ENCODE measurements around the gene ANGPTL2.
A peak's percentile ranks its signal among the peaks of the same experiment; 100 is the strongest.

ANGPTL2 gene

DNA sequence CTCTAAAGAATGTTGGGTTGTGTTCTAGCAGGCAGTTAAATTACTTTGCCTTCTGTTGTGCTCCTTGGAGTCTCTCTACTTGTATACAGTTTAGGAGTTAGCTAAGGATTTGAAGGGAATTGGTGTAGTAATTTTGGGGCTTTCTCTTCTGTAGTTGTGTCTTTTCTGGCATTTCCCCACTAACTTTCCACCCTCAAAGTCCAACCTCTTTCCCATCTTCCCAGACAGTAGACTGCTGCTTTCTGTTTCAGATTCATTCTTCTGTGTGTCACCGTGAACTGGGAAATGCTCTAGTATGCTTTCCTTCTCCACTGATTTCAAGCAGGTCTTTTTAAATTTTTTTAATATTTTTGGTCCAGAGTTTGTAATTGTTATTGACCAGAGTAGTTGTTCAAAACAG, 4.5 kb upstream of the ANGPTL2 start:
- no peak for DNase-seq (ENCODE audit: low read depth, low spot score)
- no peak for TF ChIP-seq CTCF (IDR thresholded peaks at IDR 0.05; ENCODE audit: insufficient read depth, low read length, missing control alignments)
- ChIA-PET CTCF (no interaction called here), POLR2A (no interaction called here)
- H3K4me3 ChIP-seq (ENCODE audit: low read depth, low read length) = no peak overlapping the region

GRCh38 chr9:127124792-127125191, 2.4 kb upstream of the ANGPTL2 start:
- no peak overlapping the region for H3K4me3 ChIP-seq (ENCODE audit: low read depth, low read length)
- ChIA-PET CTCF (interaction anchor here (1.0 to 1.3 kb wide), 2 partner anchors 22 to 76 kb away, joined by 3 to 6 read pairs; no protein-coding TSS in a partner anchor), POLR2A (interaction anchor here (4.2 kb wide), 1 partner anchor 9 kb away, joined by 25 read pairs; no protein-coding TSS in a partner anchor)
- no peak for DNase-seq (ENCODE audit: low read depth, low spot score)
- TF ChIP-seq CTCF (IDR thresholded peaks at IDR 0.05; ENCODE audit: insufficient read depth, low read length, missing control alignments) = no peak

DNA sequence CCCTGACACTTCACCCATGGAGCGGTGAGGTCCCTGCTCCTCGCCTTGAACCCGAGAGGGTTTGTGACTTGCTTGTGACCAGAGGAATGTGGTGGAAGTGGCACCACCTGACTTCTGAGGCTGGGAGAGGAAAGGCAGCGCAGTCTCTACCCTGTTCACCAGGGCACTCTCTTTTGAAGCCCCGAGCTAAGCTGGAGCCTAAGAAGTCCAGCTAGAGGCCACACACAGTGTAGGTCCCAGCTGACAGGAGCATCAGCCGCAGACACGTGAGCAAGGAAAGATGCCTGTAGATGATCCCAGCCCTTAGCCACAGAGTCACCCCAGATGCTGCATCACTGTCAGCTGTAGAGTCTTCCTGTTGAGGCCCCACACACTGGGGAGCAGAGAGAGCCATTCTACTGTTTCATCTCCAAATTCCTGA, 1.7 kb upstream of the ANGPTL2 start:
- TF ChIP-seq CTCF (IDR thresholded peaks at IDR 0.05; ENCODE audit: insufficient read depth, low read length, missing control alignments) = no peak
- no peak for DNase-seq (ENCODE audit: low read depth, low spot score)
- ChIA-PET POLR2A (interaction anchor here (4.2 kb wide), 1 partner anchor 9 kb away, joined by 25 read pairs; no protein-coding TSS in a partner anchor), CTCF (interaction anchor here (1.2 to 3.7 kb wide), 4 partner anchors 11 to 159 kb away, joined by 4 to 20 read pairs (median 6); no protein-coding TSS in a partner anchor)
- no peak overlapping the region for H3K4me3 ChIP-seq (ENCODE audit: low read depth, low read length)

DNA sequence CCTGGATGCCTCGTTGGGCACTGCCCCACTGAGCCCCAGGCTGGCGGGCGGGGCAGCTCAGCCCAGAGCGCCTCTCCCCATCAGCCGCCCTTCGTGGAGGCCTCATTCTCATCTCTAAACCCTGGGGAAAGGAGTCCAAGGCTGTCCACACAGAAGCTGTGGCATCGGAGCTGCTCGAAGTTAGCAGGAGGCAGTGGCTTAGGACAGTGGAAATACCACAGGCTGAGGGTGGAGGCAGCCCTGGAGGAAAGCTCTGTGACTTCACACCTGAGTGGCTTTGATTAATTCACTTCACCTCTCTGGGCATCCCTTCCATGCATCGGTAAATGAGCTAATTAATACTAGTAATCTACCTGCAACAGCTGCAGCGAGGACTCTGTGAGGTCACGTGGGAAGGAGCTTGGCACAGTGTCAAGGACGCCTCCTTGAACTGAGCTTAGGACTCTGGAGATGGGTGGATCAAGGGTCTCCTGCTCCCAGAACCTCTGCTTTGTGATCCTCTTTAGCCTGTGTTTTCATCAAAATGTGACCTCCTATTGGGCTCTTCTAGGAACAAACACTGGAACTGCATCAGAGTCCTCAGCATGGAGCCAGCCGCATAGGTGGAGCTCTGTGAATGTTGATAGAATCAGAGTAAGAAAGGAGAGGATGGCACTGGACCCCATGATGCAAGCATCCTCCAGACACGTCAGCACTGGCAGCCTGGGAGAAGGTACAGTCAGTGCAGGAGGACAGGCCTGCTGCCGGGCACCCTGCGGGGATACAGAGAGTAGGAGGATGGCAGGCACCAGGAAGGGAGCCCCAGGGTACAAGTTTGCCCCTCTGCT, 842 bp upstream of the ANGPTL2 start:
- H3K4me3 ChIP-seq (ENCODE audit: low read depth, low read length) = peak overlapping the region; percentile 43
- no peak for DNase-seq (ENCODE audit: low read depth, low spot score)
- ChIA-PET CTCF (interaction anchor here (1.0 to 3.7 kb wide), 9 partner anchors 9 to 183 kb away, joined by 3 to 20 read pairs (median 4); no protein-coding TSS in a partner anchor), POLR2A (interaction anchor here (0.9 to 4.2 kb wide), 8 partner anchors 8 to 165 kb away, joined by 3 to 25 read pairs (median 5); no protein-coding TSS in a partner anchor)
- no peak for TF ChIP-seq CTCF (IDR thresholded peaks at IDR 0.05; ENCODE audit: insufficient read depth, low read length, missing control alignments)

GRCh38 chr9:127121628-127122175, 733 bp downstream of the ANGPTL2 start:
- no peak for TF ChIP-seq CTCF (IDR thresholded peaks at IDR 0.05; ENCODE audit: insufficient read depth, low read length, missing control alignments)
- DNase-seq (ENCODE audit: low read depth, low spot score) = no peak
- ChIA-PET CTCF (interaction anchor here (0.9 to 3.7 kb wide), 8 partner anchors 10 to 187 kb away, joined by 3 to 20 read pairs (median 4); no protein-coding TSS in a partner anchor), POLR2A (interaction anchor here (0.9 to 4.2 kb wide), 7 partner anchors 10 to 152 kb away, joined by 4 to 25 read pairs (median 5); no protein-coding TSS in a partner anchor)
- H3K4me3 ChIP-seq (ENCODE audit: low read depth, low read length) = peak overlapping the region; percentile 84

- DNase-seq (ENCODE audit: low read depth, low spot score) = no peak
- ChIA-PET CTCF (interaction anchor here (0.9 to 1.4 kb wide), 7 partner anchors 11 to 155 kb away, joined by 3 to 5 read pairs (median 4); no protein-coding TSS in a partner anchor), POLR2A (no interaction called here)
- no peak overlapping the region for H3K4me3 ChIP-seq (ENCODE audit: low read depth, low read length)
- no peak for TF ChIP-seq CTCF (IDR thresholded peaks at IDR 0.05; ENCODE audit: insufficient read depth, low read length, missing control alignments)
Measured at GRCh38 chr9:127119320-127119709, 3.1 kb downstream of the ANGPTL2 start.

Measured in AG04449 (cell line).